ENCODE measurements around the gene PROB1.

PROB1 gene

DNA sequence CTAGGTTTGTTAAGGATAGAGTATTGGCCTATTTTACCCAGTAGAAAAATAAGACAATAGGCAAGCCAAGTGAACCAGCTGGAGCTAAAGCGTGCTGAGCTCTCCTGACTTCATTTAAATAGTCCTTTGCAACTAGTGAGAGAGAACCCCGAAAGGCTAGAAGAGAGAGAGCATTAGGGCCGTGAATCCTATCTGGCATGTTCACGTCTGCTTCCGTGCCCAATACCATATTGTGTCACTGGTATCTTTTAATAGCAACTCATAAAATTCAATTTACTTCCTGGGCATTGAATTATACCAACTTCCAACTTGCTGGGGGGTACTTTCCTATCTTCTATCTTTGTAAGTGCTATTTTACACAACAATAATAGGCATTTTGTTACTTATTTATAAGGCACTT, 30.6 kb upstream of the PROB1 start:
- Histone ChIP-seq H3K4me2 (ENCODE audit: low read depth, low read length, poor library complexity, severe bottlenecking) (no peak overlapping the region), H3K9me2 (replicated peaks; ENCODE audit: insufficient read depth, low read length) (no peaks in the 10 kb centered on the region), H3K79me2 (ENCODE audit: insufficient read depth, low read length) (no peaks in the 10 kb centered on the region), H4K20me1 (ENCODE audit: low read depth, low read length) (no peaks in the 10 kb centered on the region), H3K4me3 (ENCODE audit: insufficient read depth, low read length, poor library complexity, severe bottlenecking) (no peak overlapping the region), H3F3A (ENCODE audit: insufficient read depth) (no peaks in the 10 kb centered on the region), H2AFZ (ENCODE audit: low read depth, low read length, severe bottlenecking) (no peak overlapping the region), H3K36me3 (ENCODE audit: low read length) (no peaks in the 10 kb centered on the region), H3K27me3 (ENCODE audit: low read length) (no peaks in the 10 kb centered on the region), H3K9me3 (ENCODE audit: insufficient read depth, low read length) (no peaks in the 10 kb centered on the region), H3K27ac (ENCODE audit: low read depth, low read length) (no peak overlapping the region), H3K9ac (ENCODE audit: low read length) (no peak overlapping the region)
- no peak for TF ChIP-seq EZH2phosphoT487 (conservative IDR thresholded peaks at IDR 0.05; ENCODE audit: low read length)
- TF ChIP-seq, protein P1, sequence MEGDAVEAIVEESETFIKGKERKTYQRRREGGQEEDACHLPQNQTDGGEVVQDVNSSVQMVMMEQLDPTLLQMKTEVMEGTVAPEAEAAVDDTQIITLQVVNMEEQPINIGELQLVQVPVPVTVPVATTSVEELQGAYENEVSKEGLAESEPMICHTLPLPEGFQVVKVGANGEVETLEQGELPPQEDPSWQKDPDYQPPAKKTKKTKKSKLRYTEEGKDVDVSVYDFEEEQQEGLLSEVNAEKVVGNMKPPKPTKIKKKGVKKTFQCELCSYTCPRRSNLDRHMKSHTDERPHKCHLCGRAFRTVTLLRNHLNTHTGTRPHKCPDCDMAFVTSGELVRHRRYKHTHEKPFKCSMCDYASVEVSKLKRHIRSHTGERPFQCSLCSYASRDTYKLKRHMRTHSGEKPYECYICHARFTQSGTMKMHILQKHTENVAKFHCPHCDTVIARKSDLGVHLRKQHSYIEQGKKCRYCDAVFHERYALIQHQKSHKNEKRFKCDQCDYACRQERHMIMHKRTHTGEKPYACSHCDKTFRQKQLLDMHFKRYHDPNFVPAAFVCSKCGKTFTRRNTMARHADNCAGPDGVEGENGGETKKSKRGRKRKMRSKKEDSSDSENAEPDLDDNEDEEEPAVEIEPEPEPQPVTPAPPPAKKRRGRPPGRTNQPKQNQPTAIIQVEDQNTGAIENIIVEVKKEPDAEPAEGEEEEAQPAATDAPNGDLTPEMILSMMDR (IDR thresholded peaks at IDR 0.05; ENCODE audit: insufficient read depth, low read length, poor library complexity, severe bottlenecking): no peak

DNA sequence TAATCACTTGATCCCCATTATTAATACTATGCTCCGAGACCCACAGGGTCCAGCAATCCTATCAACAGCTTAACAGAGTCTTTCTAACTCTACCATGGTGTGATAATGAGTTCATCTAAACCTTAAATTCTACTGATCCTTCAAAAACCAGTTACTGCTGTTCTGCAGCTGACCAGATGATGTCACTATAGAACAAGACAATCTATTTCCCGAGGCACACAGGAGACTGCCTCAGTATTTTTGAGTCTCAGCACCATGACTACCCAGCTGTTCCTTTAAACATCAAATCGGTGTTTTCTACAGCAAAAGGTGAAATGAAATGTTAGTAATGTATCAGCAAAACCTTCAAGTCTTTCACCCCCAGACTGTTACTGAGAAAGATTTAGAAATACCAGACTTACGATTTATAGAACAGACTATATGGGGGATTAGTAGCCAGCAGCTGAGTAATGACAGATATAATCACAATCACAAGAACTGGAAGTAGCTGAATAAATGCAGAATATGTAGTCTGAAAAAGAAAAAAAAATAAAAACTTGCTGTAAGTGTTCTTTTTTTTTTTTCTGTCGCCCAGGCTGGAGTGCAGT, 27.5 kb upstream of the PROB1 start:
- no peak for TF ChIP-seq EZH2phosphoT487 (conservative IDR thresholded peaks at IDR 0.05; ENCODE audit: low read length)
- TF ChIP-seq, protein P1 (IDR thresholded peaks at IDR 0.05; ENCODE audit: insufficient read depth, low read length, poor library complexity, severe bottlenecking): peak; percentile 87
- Histone ChIP-seq H3K9me2 (replicated peaks; ENCODE audit: insufficient read depth, low read length) (no peaks in the 10 kb centered on the region), H3K4me2 (ENCODE audit: low read depth, low read length, poor library complexity, severe bottlenecking) (no peak overlapping the region), H3K27ac (ENCODE audit: low read depth, low read length) (no peak overlapping the region), H3K4me3 (ENCODE audit: insufficient read depth, low read length, poor library complexity, severe bottlenecking) (no peak overlapping the region), H3K79me2 (ENCODE audit: insufficient read depth, low read length) (no peaks in the 10 kb centered on the region), H2AFZ (ENCODE audit: low read depth, low read length, severe bottlenecking) (no peak overlapping the region), H3F3A (ENCODE audit: insufficient read depth) (no peaks in the 10 kb centered on the region), H3K9me3 (ENCODE audit: insufficient read depth, low read length) (no peaks in the 10 kb centered on the region), H4K20me1 (ENCODE audit: low read depth, low read length) (no peaks in the 10 kb centered on the region), H3K27me3 (ENCODE audit: low read length) (no peaks in the 10 kb centered on the region), H3K36me3 (ENCODE audit: low read length) (no peaks in the 10 kb centered on the region), H3K9ac (ENCODE audit: low read length) (no peak overlapping the region)

DNA sequence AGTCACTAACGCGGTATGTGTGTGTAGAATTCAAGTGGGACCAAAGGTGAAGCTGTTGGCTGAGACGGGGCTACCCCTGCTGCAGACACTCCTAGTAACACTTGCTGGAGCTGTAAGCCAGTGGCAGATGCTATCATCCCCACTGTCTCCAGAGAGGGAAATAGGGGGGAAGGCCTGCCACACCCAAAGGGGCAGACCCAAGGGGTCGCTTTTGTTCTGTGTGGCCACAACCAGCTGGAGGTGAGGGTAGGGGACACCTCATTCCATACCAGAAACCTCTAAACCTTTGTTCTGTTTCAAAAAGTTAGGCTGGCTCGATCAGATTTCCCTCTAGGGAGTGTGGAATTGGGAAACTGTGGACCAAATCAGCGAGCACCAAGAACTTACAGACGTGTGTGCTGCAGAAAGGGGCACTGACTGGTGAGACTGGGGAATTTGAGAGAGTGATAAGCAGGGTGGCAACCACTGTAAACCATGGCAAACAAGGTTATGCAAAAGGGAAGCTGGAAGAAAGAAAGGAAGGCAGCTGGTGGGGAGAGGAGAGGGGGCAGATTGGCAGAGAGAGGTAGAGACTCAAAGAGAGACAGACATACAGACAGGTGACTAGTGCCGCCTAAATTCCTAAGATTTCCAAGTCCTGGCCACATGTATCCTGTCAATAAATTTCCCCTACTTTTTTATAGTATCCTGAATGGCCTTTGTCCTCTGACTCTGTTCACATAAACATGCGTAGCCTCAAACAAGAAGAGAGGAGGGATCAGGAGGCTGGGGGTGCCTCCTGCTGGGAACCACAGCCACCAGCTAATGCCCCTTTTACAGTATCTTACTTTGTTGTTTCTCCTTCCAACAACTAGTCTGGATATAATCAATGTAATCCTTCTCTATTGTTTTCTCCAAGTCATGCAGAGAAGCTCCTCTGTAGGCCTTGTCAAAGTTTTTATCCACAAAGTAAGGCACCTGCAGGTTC, 24.6 kb upstream of the PROB1 start:
- no peaks in the 10 kb centered on the region for H3K27me3 ChIP-seq (ENCODE audit: low read length)
- TF ChIP-seq, protein P1 (IDR thresholded peaks at IDR 0.05; ENCODE audit: insufficient read depth, low read length, poor library complexity, severe bottlenecking): no peak
- TF ChIP-seq EZH2phosphoT487 (conservative IDR thresholded peaks at IDR 0.05; ENCODE audit: low read length): no peak
- no peak overlapping the region for H3K4me2 ChIP-seq (ENCODE audit: low read depth, low read length, poor library complexity, severe bottlenecking)
- H3K9me3 ChIP-seq (ENCODE audit: insufficient read depth, low read length): no peaks in the 10 kb centered on the region
- no peak overlapping the region for H2AFZ ChIP-seq (ENCODE audit: low read depth, low read length, severe bottlenecking)
- H3K4me3 ChIP-seq (ENCODE audit: insufficient read depth, low read length, poor library complexity, severe bottlenecking): no peak overlapping the region
- no peak overlapping the region for H3K9ac ChIP-seq (ENCODE audit: low read length)
- H3K79me2 ChIP-seq (ENCODE audit: insufficient read depth, low read length): no peaks in the 10 kb centered on the region
- H3K9me2 ChIP-seq (replicated peaks; ENCODE audit: insufficient read depth, low read length): no peaks in the 10 kb centered on the region
- no peaks in the 10 kb centered on the region for H4K20me1 ChIP-seq (ENCODE audit: low read depth, low read length)
- no peaks in the 10 kb centered on the region for H3F3A ChIP-seq (ENCODE audit: insufficient read depth)
- H3K36me3 ChIP-seq (ENCODE audit: low read length): no peaks in the 10 kb centered on the region
- H3K27ac ChIP-seq (ENCODE audit: low read depth, low read length): no peak overlapping the region

Measured in SU-DHL-6 (cell line).